Skeletal muscle cell (primary cell): Measurements from ENCODE around the gene NFIX.

ENCODE experiments used
- DNase-seq: peaks from one replicate; pipeline ENCODE4 v3.0.0-alpha.2; 2010; ENCODE audit warnings: low read depth
- H3K4me3 ChIP-seq: 2 replicates; pipeline ENCODE4 v1.5.1; 2011; ENCODE audit warnings: low read depth, mild to moderate bottlenecking, control low read depth, low read length, moderate library complexity

Gene NFIX

GRCh38 chr19:13062317-13062716 is 67.0 kb downstream of the NFIX start:
- DNase-seq, result no peak

DNA sequence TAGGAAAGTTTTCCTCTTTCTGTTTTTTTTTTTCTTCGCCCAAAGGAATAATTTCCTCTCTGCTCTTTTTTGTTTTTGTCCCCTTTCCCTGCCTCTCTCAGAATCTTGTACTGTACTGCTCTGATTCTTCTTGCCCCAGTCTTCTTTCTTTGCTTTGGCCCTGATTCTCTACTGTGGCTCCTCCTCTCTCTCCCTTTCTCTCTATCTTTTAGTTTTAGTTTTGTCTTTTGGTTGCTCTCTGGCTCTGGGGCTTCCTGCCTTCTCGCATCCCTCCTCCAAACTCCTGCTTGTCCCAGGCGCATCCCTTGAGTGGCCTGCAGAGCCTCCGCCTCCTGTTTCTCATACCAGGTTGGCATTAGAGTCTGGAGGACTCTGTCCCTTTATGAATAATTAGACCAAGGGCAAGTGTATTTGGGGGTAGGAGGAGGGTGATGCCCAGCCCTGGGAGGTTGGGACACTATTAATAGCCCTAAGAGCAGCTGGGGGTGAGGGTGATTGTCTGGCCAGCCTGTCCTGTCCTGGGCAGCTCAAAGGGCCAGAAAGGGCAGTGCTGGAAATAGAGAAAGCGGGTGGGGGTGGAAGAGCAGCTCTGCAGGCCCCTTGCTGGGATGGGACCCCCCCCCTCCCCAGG is 68.3 kb downstream of the NFIX start:
- DNase-seq, result no peak
- no peak overlapping the region for H3K4me3 ChIP-seq

More at GRCh38 chr19:13062317-13062716, 67.0 kb downstream of the NFIX start:
- H3K4me3 ChIP-seq, result no peak overlapping the region

GRCh38 chr19:13064092-13064489 is 68.8 kb downstream of the NFIX start:
- H3K4me3 ChIP-seq, result no peak overlapping the region
- DNase-seq, result no peak

GRCh38 chr19:13066226-13066625 is 71.0 kb downstream of the NFIX start:
- no peak overlapping the region for H3K4me3 ChIP-seq
- DNase-seq, result no peak

- DNase-seq, result no peak
- no peak overlapping the region for H3K4me3 ChIP-seq
Observed at GRCh38 chr19:13066933-13067807, 71.9 kb downstream of the NFIX start.

DNA sequence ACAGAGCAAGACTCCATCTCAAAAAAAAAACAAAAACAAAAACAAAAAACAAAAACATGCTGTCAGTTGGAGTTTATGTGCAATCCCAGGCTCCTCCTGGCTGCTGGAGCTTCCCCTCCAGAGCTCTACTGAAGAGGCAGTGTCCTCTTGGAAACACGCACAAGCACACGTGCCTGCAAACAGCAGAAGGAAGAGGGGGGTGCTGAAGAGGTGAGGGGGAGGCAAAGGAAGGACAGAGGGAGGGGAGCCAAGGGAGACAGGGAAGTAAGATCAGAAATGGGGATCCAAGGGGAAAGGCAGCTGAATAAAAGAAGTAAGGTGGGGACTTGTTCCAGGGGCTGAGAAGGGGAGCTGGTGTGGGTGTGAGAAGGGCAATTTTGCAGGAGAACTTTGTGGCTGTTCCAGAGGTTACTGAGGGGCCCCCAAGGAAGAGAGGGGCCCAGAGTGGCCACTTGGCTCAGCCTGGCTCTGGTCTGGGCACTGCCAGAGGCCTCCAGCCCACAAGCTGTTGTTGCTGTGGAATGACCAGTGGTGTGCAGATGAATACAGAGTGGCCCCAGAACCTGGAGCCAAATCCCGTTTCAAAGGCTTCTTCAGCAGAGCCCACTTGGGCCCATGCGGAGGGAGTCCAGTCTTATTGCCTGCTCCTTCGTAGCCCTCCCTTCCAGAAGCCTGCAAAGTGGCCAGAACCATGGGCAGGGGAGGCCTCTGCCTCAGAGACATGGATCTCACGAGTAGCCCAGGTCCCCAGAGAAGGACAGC is 73.0 kb downstream of the NFIX start:
- no peak overlapping the region for H3K4me3 ChIP-seq
- DNase-seq, result no peak

DNA sequence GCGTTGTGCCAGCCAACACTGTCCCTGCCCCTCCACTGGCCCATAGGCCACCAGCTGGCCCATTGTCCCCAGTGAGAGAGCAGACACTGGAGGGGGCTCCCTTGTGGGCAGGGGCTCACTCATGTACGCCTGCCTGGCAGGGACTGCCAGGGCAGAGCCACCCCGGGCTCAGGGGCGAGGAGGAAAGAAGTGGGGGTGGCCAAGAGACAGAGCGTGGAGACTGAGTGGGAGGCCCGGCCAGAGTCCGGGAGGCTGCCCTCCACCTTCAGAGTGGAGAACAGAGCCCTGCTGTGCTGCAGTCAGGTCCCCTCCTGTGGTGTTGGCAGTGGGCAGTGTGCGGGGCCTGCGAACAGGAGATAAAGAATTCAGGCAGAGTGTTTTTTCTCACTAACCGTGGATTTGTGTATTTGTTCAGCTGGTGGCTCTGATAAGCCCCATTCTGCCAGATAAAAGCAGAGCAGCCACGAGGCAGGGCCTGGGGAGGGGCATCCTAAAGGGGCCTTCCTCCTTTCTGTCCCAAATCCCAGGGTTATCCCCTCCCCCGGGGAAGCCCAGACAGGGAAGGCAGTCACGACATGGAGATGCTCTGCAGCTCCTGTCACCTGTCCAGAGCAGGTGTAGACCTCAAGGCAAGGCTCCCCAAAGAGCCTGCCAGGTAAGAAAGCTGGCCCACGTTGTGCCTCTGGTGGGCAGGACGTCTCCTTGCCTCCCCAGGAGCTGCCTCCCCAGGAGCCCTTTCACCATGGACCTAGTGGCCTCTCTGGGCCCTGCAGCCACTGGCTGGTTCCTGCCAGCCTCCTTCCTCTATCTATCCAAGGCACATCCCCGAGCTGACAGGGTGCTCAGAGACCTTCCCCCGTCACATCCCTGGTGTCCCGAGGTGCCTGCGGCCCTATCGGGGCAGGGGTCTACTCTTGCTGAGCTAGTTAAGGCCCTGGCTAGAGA is 74.4 kb downstream of the NFIX start:
- no peak for DNase-seq
- H3K4me3 ChIP-seq, result no peak overlapping the region

DNA sequence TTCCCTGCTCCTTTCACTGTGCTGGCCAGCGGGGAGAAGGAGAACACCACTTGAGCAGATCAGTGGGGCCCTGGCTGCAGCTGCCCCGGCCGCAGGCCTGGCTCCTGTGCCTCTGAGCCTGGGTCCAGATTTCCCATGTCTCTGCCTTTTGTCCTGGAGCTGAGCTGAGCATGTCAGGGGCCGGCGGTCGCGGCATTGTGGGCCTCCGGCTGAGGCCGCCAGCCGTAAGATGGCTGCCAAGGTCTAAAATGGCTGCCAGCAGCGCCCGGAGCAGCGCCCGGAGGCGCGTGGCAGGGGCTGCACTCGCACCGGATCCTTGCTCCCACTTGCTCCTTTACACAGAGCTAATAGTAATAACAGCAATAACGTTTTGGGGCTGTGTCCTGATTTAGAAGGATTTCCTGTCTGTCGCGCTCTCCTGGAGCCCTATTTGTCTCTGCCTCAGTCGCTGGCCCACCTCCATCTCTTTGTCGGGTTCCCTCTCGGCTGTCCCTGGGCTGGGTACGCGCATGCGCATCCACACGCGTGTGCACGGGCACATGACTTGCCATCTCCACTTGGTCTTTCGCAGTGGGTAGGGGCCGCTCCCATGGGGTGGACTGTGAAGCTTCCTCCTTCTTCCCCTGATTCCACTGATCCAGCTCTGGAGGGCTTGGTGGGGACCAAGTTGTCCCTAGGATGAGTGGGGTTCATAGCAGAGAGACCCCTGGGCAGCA is 75.3 kb downstream of the NFIX start:
- H3K4me3 ChIP-seq, result no peak overlapping the region
- DNase-seq, result no peak

GRCh38 chr19:13071444-13072187 is 76.3 kb downstream of the NFIX start:
- no peak overlapping the region for H3K4me3 ChIP-seq
- no peak for DNase-seq

- no peak for DNase-seq
Observed at GRCh38 chr19:13072188-13072908, 77.1 kb downstream of the NFIX start.

GRCh38 chr19:13073263-13073662 is 78.0 kb downstream of the NFIX start:
- no peak for DNase-seq
- H3K4me3 ChIP-seq, result no peak overlapping the region

More at GRCh38 chr19:13072188-13072908, 77.1 kb downstream of the NFIX start:
- H3K4me3 ChIP-seq, result no peak overlapping the region

DNA sequence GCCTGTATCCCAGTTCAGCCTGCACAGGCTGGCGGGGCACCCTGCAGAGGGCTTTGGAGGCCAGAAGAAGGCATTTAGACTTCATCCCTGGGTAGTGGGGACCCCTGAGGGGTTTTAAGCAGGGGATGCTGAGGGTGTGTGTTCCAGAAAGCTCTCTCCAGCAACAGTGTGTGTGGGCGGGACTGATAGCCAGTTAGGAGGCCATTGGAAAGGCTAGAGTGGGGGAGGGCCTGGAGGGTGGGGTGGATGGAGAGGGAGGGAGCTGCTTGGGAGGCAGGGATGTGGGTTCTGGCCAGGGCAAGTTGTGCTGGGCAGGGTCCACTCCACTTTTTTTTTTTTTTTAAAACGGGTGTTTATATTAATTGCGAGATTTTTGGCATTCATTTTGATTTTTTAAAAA is 79.1 kb downstream of the NFIX start:
- no peak overlapping the region for H3K4me3 ChIP-seq
- DNase-seq, result no peak

GRCh38 chr19:13076320-13076719 is 81.0 kb downstream of the NFIX start:
- DNase-seq, result no peak
- no peak overlapping the region for H3K4me3 ChIP-seq

GRCh38 chr19:13076787-13077186 is 81.5 kb downstream of the NFIX start:
- no peak for DNase-seq
- H3K4me3 ChIP-seq, result no peak overlapping the region

GRCh38 chr19:13077240-13077639 is 82.0 kb downstream of the NFIX start:
- no peak for DNase-seq
- no peak overlapping the region for H3K4me3 ChIP-seq

DNA sequence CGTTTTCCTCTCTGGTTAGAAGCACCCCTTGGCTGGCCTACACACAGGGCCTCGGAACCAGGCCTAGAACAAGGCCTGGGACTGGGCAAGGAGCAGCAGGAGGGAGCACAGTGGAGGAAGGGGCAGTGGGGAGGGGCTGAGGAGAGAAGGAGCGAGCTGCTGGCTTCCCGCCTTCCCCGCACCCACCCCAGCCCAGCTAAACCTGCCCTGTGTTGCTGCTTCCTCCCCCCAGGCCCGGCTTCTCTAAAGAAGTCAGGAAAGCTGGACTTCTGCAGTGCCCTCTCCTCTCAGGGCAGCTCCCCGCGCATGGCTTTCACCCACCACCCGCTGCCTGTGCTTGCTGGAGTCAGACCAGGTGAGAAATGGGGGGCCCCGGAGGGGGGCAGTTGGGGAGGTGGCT is 83.1 kb downstream of the NFIX start:
- H3K4me3 ChIP-seq, result no peak overlapping the region
- DNase-seq, result no peak

GRCh38 chr19:13078897-13079541 is 83.7 kb downstream of the NFIX start:
- no peak overlapping the region for H3K4me3 ChIP-seq

More at GRCh38 chr19:13078897-13079541, 83.7 kb downstream of the NFIX start:
- DNase-seq, result no peak
